ENCODE data around the gene ZBTB47.

GRCh38 chr3:42689421-42690014 is 36.0 kb downstream of the ZBTB47 start:
- TF ChIP-seq, protein P1, sequence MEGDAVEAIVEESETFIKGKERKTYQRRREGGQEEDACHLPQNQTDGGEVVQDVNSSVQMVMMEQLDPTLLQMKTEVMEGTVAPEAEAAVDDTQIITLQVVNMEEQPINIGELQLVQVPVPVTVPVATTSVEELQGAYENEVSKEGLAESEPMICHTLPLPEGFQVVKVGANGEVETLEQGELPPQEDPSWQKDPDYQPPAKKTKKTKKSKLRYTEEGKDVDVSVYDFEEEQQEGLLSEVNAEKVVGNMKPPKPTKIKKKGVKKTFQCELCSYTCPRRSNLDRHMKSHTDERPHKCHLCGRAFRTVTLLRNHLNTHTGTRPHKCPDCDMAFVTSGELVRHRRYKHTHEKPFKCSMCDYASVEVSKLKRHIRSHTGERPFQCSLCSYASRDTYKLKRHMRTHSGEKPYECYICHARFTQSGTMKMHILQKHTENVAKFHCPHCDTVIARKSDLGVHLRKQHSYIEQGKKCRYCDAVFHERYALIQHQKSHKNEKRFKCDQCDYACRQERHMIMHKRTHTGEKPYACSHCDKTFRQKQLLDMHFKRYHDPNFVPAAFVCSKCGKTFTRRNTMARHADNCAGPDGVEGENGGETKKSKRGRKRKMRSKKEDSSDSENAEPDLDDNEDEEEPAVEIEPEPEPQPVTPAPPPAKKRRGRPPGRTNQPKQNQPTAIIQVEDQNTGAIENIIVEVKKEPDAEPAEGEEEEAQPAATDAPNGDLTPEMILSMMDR (conservative IDR thresholded peaks at IDR 0.05; ENCODE audit: low read length): no peak
- no peak for TF ChIP-seq EZH2phosphoT487 (IDR thresholded peaks at IDR 0.05; ENCODE audit: borderline replicate concordance)

Data from Loucy (cell line).